Stimulated activated CD4-positive, alpha-beta T cell treated with anti-CD3 and anti-CD28 coated beads, Interleukin-4, amount 100 ng/mL, for 1 hour (primary cell): Measurements from ENCODE around the gene GIMD1.
"Not testable (repeated sequence)": the region's sequence is repeated elsewhere in the genome, so short reads cannot be mapped to it uniquely, and the experiment has no call there.

Experiments used
- DNase-seq: peaks from one replicate; pipeline ENCODE4 v3.0.0-alpha.2; 2020

GIMD1 gene

DNA sequence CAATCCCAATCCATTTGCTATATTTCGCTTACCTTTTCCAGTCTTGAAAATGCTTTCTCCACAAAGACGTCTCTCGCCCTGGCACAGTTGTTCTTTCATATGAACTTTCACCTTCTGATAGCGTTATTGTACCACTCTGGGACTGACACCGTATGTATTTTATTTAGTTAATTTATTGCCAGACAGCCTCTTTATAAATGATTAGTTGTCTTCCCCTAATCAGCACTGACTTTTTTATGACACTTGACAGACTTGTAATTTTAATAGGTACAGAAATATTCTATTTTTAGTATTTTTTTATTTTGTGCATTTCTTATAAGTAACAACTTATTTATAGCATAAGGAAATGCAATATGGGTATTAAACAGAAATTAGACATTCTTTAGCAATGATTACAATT, at the start of gene GIMD1:
TSS of gene GIMD1 (minus strand) at position 101 of the 400 bp plus-strand sequence. CDS start 1,343 bp downstream, outside the sequence.
- DNase-seq, result no peak

- DNase-seq, result no peak
These were observed 45.8 kb upstream of the GIMD1 start for GRCh38 chr4:106414366-106414765.

DNA sequence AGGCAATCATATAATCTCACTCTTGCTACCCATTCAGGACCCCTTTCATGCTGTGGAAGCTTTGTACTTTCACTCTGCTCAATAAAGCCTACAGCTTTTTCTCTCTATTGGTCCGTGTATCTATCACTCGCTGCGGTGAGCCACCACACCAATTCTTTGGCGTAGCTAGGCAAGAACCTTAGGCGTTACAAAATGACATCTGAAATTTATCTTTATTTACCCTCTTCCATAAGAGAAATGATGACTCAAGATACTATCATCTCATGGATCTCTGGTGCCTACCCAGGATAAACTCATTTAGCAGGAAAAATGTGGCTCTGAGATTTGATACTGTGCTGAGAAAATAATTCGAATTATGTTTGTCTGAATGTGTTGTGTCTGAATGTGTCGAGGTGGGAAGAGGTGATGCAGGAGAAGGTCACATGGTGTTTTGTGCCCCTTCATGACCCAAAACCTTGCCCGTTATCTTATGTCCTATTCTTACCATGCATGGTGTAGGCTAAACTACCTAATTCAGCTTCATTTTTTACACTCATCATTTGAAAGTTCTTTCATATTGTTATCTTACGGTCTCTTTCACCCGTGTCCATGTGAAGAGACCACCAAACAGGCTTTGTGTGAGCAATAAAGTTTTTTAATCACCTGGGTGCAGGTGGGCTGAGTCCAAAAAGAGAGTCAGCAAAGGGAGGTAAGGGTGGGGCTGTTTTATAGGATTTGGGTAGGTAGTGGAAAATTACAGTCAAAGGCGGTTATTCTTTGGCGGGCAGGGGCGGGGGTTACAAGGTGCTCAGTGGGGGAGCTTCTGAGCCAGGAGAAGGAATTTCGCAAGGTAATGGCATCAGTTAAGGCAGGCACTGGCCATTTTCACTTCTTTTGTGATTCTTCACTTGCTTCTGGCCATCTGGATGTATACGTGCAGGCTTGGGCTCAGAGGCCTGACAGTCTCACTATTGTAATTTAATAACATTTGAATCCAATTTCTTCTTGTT, 41.6 kb upstream of the GIMD1 start:
- DNase-seq, result no peak

GRCh38 chr4:106408004-106408403, 39.4 kb upstream of the GIMD1 start:
- DNase-seq, result not testable (repeated sequence)

DNA sequence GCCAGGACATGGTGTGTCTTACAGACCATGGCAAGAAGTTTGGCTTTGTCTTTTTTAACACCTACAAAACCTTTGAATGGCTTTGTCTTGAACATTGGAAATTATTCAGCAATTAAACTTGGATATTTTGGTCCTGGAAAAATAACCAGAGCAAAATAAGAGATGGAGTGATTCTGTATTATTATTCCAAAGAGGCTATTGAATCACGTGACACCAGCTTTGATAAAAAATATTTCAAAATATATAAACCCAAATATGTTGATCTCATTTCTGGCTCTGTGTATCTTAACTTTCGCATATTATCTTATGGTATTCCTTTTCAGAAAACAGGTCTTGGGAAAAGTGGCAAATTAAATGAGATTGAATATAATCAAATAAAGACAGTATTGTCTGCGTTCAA, 32.6 kb upstream of the GIMD1 start:
- no peak for DNase-seq

DNA sequence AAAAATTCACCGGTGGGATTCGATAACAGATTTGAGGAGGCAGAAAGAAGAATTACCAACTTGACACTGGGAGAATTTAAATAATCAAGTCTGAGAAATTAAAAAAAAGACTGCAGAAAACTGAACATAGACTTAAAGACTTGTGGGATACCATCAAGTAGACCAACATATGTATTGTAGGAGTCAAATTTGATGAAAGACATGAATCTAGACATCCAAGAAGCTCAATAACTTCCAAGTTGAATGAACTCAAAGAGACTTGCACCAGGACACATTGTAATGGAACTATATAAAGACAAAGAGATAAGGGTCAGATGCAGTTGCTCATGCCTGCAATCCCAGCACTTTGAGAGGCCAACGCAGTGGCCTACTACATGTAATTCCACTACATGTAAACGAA, 30.3 kb upstream of the GIMD1 start:
- DNase-seq, result not testable (repeated sequence)

GRCh38 chr4:106395582-106395981, 27.0 kb upstream of the GIMD1 start:
- DNase-seq, result no peak

GRCh38 chr4:106385853-106386393, 17.3 kb upstream of the GIMD1 start:
- no peak for DNase-seq

GRCh38 chr4:106384878-106385277, 16.3 kb upstream of the GIMD1 start:
- DNase-seq, result no peak

DNA sequence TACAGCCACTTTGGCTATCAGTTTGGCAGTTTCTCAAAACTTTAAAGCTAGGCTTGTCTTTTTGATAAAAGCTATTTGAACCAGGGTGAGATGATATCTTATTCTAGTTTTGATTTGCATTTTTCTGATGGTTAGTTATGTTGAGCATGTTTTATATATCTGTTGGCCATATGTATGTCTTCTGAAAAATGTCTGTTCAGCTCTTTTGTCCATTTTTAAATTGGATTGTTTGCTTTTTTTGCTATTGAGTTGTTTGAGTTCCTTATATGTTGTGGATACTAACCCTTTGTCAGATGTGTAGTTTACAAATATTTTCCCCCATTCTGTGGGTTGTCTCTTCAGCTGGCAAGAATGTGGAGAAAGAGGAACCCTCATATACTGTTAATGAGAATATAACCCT, 11.6 kb upstream of the GIMD1 start:
- DNase-seq, result no peak

- no peak for DNase-seq
These were observed 4.4 kb upstream of the GIMD1 start for GRCh38 chr4:106373026-106373425.

DNA sequence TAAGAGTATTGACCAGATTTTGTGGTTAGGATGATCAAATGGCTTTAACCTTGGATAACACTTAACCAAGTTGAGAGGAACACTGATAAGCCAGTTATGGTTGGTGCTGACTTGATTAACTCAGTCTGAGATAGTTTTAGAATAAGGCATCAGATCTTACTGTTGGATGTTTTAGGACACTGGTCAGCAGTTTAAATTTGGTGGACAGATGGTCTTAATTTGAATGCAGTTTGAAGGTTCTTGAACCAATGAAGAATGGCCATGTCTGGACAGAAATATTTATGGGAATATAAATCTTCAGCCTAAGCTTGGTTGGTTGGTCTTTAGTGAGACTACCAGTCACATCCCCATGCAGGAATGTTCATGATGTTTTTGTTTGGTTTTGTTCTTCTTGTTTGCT, 2.6 kb upstream of the GIMD1 start:
- no peak for DNase-seq

DNA sequence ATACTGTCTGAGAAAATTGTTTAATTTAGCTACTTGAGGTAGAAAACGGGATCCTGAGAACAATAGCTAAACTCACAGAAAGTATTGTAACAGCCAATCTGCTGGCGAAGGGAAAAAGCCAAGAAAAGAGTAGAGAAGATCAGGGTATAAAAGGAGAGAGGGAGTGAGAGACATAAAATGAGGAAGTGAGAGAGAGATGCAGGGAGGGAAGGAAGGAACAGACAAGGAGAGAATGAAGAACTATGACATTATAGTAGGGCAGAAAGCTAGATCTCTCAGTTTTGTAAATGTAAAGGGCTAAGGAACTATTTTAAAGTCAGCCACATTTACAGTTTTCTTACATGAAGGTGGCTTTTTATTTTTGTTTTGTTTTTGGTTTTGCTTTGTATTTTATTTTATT, 1.6 kb upstream of the GIMD1 start:
- DNase-seq, result no peak

DNA sequence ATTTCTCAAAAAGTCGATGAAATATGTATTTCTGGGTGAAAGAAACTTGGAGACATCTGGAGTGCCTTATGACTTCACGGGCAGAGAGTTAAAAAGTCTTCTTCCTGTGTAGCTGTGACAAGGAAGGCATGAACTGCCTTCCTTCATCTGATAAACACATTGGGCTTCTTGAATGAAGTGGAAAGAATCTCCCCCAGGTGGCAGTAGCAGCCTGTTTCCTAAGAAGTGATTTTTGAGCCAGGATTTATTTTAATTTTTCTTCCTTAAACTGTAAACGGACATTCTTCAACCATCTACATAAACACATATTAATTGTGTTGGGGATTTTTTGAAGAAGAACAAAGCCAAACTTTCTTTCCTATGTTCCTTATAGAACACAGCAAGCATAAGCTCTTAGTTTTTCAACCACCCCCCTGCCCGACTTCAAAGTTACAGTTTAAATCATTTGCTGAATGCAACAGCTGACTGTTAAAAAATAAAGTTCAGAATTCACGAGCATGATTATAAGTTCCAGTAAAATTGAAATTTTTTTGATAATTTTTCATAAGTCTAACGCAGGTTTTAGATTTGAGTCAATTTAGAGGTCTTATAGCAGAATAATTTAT, 980 bp upstream of the GIMD1 start:
- DNase-seq, result no peak

GRCh38 chr4:106367072-106367471, 1.5 kb downstream of the GIMD1 start:
- DNase-seq, result no peak

- no peak for DNase-seq
These were observed 2.6 kb downstream of the GIMD1 start for GRCh38 chr4:106366026-106366425.

DNA sequence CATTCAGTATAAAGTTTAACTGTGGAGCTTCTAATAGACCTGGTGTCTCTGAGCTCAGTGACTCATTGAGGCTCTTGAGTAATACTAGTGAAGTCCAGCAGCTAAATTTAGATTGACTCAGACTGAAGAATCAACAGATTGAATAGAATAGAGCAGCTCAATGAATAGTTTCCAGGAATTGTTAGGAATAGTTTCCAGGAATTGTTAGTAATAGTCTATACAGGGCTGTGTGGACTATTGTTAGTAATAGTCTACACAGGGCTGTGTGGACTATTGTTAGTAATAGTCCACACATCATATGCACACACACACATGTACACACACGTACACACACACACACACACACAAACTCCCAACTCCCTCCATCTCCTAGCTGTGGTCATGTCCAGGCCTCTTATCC, 3.0 kb downstream of the GIMD1 start:
- no peak for DNase-seq

DNA sequence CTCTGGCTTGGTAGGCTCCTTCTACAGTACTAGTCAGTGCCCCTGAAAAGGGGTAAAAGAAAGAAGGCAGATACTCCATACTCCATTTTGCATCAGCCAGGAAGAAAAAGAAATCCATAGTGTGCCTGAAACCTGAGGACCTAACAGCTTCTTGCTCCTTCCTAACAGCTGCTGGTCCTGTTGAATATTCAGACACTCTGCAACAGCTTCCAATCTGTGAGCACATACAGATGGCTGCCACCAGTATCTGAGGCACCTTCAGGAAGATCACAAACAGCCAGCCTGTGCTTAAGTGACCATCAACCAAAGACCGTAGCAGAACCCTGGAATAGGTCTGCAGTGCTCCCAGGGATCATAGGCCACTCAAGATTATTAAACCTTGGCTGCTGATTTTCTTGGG, 4.3 kb downstream of the GIMD1 start:
- DNase-seq, result no peak

- no peak for DNase-seq
These were observed 6.3 kb downstream of the GIMD1 start for GRCh38 chr4:106362086-106362825.

DNA sequence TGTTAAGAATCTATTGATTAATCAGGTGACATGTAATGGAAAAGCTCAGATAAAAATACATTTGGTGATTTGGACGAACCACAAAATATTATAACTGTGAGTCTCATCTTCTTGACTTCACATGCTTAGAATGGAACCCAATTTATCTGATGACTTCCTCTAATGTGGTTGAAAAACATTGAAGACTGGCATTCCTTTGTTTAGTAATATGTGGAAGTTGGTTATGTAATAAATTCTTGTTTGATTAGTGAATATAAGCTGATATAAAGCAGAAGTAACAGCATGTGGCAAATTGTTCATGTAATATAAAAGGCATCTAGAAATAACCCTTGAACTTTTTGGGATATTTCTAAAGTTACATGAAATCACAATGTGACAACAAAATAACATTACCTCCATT, 9.7 kb downstream of the GIMD1 start:
- DNase-seq, result no peak

- DNase-seq, result no peak
These were observed 13.4 kb downstream of the GIMD1 start for GRCh38 chr4:106355193-106355592.

DNA sequence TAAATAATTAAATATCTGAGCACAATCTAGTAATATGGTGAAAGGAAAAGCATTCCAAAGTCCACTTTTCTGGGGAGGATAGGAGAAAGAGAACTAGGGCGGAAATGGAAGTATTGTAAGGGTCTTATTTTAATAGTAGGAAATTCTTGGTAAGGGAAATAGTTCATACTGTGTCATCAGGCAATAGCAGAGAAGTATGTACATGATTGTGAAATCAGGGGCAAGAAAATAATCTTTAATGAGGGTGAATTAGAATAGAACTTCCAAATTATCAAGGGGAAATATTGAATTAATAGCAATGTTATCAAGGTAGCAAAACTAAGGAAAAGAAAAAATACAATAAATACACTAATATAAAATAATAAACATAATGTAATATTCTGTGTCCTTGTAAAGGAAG, 14.8 kb downstream of the GIMD1 start:
- DNase-seq, result no peak

GRCh38 chr4:106351016-106351415, 17.6 kb downstream of the GIMD1 start:
- no peak for DNase-seq
